Hippocampal formation (tissue), 2 donors: Measurements from ENCODE around the gene OSBPL5.

Experiments used
- DNase-seq, 2 donors: peaks; one replicate each; lab custom pipeline; 2025; lab: John Stamatoyannopoulos, UW

Gene OSBPL5

GRCh38 chr11:3165152-3165705 lies at the start of gene OSBPL5:
Gene OSBPL5, minus strand, starts transcription at chr11:3165310. Its CDS starts 36,162 bp downstream, at chr11:3129148.
- DNase-seq: peak; percentile 53 to 66

GRCh38 chr11:3214420-3214699 lies 49.2 kb upstream of the OSBPL5 start:
- no peak for DNase-seq

GRCh38 chr11:3213659-3214419 lies 48.7 kb upstream of the OSBPL5 start:
- DNase-seq: no peak

GRCh38 chr11:3208272-3208671 lies 43.2 kb upstream of the OSBPL5 start:
- DNase-seq: no peak

- no peak for DNase-seq
These were observed 42.5 kb upstream of the OSBPL5 start for GRCh38 chr11:3207526-3208189.

GRCh38 chr11:3206922-3207204 lies 41.8 kb upstream of the OSBPL5 start:
- no peak for DNase-seq

GRCh38 chr11:3206156-3206921 lies 41.2 kb upstream of the OSBPL5 start:
- no peak for DNase-seq

GRCh38 chr11:3205261-3206155 lies 40.4 kb upstream of the OSBPL5 start:
- DNase-seq: no peak

GRCh38 chr11:3204141-3205015 lies 39.3 kb upstream of the OSBPL5 start:
- no peak for DNase-seq

GRCh38 chr11:3203221-3204043 lies 38.3 kb upstream of the OSBPL5 start:
- no peak for DNase-seq

- no peak for DNase-seq
These were observed 37.6 kb upstream of the OSBPL5 start for GRCh38 chr11:3202759-3203158.

- DNase-seq: no peak
These were observed 37.2 kb upstream of the OSBPL5 start for GRCh38 chr11:3202305-3202704.

GRCh38 chr11:3201677-3202181 lies 36.6 kb upstream of the OSBPL5 start:
- DNase-seq: no peak

- no peak for DNase-seq
These were observed 36.0 kb upstream of the OSBPL5 start for GRCh38 chr11:3201112-3201581.

GRCh38 chr11:3200388-3201111 lies 35.4 kb upstream of the OSBPL5 start:
- DNase-seq: no peak

- DNase-seq: no peak
These were observed 34.6 kb upstream of the OSBPL5 start for GRCh38 chr11:3199537-3200295.

GRCh38 chr11:3198815-3199214 lies 33.7 kb upstream of the OSBPL5 start:
- DNase-seq: no peak

- DNase-seq: no peak
These were observed 32.9 kb upstream of the OSBPL5 start for GRCh38 chr11:3197878-3198528.
